Osteoblast (primary cell): Measurements from ENCODE around the gene NINL. TPM values are rescaled to one million over a fixed set of nuclear protein-coding genes. Genes with fewer than 3 reads are reported as not detected.

Source experiments
- DNase-seq: peaks from one replicate; pipeline ENCODE4 v3.0.0; 2011; ENCODE audit warnings: low spot score, mixed read lengths; ENCODE audit not compliant: insufficient read length; ENCODE audit errors: missing footprints
- H2AFZ ChIP-seq: 2 replicates; pipeline ENCODE4 v1.6.0; 2011; ENCODE audit warnings: mild to moderate bottlenecking, low read length
- H3K27ac ChIP-seq: 2 replicates; pipeline ENCODE4 v1.5.1; 2011; ENCODE audit warnings: mild to moderate bottlenecking, low read depth, low read length, moderate library complexity
- H3K27me3 ChIP-seq: 2 replicates; pipeline ENCODE4 v1.6.0; 2012; ENCODE audit warnings: mild to moderate bottlenecking, control low read depth, inconsistent platforms, low read length, moderate library complexity; ENCODE audit not compliant: insufficient read depth
- H3K36me3 ChIP-seq: 2 replicates; pipeline ENCODE4 v1.5.1; 2011; ENCODE audit warnings: mild to moderate bottlenecking, low read length, control low read depth, moderate library complexity; ENCODE audit not compliant: insufficient read depth
- H3K4me1 ChIP-seq: 2 replicates; pipeline ENCODE4 v1.5.1; 2011; ENCODE audit warnings: mild to moderate bottlenecking, low read length, control low read depth, moderate library complexity; ENCODE audit not compliant: insufficient read depth
- H3K4me2 ChIP-seq: 2 replicates; pipeline ENCODE4 v1.6.0; 2011; ENCODE audit warnings: mild to moderate bottlenecking, low read length; ENCODE audit not compliant: insufficient read depth
- H3K4me3 ChIP-seq: fragments of 200-600 bp; sonication (generic); 3 replicates; pipeline ENCODE4 v1.5.1; 2012; ENCODE audit warnings: mild to moderate bottlenecking, low read length, inconsistent platforms; ENCODE audit not compliant: insufficient read depth
- H3K79me2 ChIP-seq: 2 replicates; pipeline ENCODE4 v1.6.0; 2012; ENCODE audit warnings: mild to moderate bottlenecking, low read length, control low read depth, inconsistent platforms; ENCODE audit not compliant: insufficient read depth
- H3K9me3 ChIP-seq: 2 replicates; pipeline ENCODE4 v1.5.1; 2011; ENCODE audit warnings: low read depth, low read length, control low read depth
- H4K20me1 ChIP-seq: 2 replicates; pipeline ENCODE4 v1.6.0; 2012; ENCODE audit warnings: mild to moderate bottlenecking, low read length, control low read depth; ENCODE audit not compliant: insufficient read depth
- total RNA-seq: library from RNA; depleted of rRNA; stranded (reverse); fragments of >200 nt; gene quantifications from 2 replicates; pipeline ENCODE4 v1.2.3, GENCODE V29; 2012
- TF ChIP-seq, protein P1 (sequence below): IDR thresholded peaks from 2 replicates; pipeline ENCODE4 v1.5.1; 2011; ENCODE audit warnings: mild to moderate bottlenecking, low read depth, low read length, moderate library complexity; ENCODE audit errors: extremely low read depth

NINL gene
- total RNA-seq, 1 donor: 14.8 TPM

DNA sequence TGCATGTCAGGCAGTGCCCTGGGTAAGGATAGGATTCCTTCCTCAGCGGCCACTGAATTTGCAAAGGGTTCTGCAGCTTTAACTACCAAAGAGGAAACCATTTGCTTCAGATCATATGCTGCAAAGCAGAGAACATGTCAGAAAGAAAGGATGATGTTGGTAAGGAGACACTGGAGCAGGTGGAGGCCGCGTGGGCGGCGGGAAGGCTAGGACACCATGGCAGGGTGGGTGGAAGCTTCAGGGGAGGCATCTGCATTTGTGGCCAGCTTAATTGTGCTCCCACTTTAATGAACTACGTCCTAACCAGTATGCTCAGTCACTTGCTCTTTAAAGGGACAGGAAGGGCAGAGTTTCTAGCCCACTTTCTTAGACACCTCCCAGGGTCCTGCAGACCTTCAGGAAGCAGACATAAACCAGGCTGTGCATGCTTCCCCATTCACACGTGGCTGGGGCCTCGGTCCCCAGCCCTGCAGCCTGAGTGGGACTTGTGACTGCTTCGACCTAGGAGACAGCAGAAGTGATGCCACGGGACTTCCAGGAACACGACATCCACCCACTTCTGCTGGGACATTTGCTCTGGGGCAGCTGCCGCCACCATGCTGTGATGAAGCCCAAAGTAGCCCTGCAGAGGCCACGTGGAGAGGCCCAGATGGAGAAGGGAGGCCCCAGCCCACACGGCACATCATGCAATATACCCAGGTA lies 101.7 kb downstream of the NINL start:
- Histone ChIP-seq H3K27ac (no peak overlapping the region), H3K36me3 (peaks cover 14% of the 10 kb centered on the region), H3K4me3 (no peak overlapping the region), H3K9me3 (no peaks in the 10 kb centered on the region), H2AFZ (no peak overlapping the region), H4K20me1 (no peaks in the 10 kb centered on the region), H3K4me2 (no peak overlapping the region), H3K4me1 (no peaks in the 10 kb centered on the region), H3K27me3 (no peaks in the 10 kb centered on the region), H3K79me2 (no peaks in the 10 kb centered on the region)
- DNase-seq: peak; percentile 62
- TF ChIP-seq, protein P1, sequence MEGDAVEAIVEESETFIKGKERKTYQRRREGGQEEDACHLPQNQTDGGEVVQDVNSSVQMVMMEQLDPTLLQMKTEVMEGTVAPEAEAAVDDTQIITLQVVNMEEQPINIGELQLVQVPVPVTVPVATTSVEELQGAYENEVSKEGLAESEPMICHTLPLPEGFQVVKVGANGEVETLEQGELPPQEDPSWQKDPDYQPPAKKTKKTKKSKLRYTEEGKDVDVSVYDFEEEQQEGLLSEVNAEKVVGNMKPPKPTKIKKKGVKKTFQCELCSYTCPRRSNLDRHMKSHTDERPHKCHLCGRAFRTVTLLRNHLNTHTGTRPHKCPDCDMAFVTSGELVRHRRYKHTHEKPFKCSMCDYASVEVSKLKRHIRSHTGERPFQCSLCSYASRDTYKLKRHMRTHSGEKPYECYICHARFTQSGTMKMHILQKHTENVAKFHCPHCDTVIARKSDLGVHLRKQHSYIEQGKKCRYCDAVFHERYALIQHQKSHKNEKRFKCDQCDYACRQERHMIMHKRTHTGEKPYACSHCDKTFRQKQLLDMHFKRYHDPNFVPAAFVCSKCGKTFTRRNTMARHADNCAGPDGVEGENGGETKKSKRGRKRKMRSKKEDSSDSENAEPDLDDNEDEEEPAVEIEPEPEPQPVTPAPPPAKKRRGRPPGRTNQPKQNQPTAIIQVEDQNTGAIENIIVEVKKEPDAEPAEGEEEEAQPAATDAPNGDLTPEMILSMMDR: no peak

DNA sequence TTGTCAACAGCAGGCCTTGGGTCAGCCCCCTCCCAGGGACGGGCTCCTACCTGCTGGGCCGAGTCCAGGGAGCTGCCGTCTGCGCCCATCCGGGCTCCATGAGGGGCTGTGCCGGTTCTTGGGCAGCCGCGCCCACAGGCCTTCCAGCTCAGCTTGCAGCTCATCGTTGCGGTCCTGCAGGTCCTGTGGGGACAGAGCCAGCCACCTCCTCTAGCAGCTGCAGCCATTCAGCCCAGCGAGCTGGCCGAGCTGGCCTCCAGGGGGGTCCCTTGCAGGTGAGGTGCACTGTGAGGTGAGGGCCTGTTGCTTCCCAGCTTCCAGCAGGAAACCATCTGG lies 103.4 kb downstream of the NINL start:
- DNase-seq: no peak
- Histone ChIP-seq H2AFZ (no peak overlapping the region), H3K27me3 (no peaks in the 10 kb centered on the region), H3K9me3 (no peaks in the 10 kb centered on the region), H3K4me2 (no peak overlapping the region), H3K4me1 (no peaks in the 10 kb centered on the region), H3K27ac (no peak overlapping the region), H3K4me3 (no peak overlapping the region), H4K20me1 (no peaks in the 10 kb centered on the region), H3K36me3 (peaks cover 7% of the 10 kb centered on the region), H3K79me2 (no peaks in the 10 kb centered on the region)
- TF ChIP-seq, protein P1: no peak

DNA sequence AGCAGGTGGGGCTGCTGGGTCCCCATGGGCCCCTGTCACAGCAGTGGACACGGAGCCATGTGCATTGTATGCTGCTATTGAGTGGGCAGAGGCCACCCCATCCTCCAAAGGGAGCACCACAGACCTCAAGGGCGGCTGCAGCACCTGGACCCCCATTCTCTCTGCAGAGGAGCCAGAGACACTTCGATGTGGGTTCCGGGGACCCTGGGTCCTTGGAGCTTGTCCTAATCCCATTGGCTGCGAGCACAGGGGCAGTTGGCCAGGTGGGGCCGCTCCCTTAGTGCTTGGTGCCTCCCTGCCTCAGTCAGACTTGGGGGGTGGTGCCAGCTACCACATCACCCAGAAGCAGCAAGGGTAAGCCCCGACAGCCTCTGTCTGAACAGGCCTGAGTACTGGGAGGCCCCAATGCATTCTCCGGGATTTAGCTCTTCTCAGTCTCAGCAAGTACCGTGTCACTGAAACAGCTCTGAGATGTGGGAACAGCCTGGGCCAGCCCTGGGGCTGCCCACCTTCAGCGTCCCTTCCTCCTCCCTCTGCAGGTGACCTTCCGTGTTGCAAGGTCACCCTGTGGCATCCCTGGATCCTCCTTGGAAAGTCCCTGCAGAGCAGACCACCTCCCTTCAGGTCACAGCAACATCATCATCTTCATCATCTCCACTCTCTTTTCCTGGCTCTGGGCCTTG lies 104.0 kb downstream of the NINL start:
- TF ChIP-seq, protein P1: peak; percentile 10
- DNase-seq: peak; percentile 66
- Histone ChIP-seq H3K27me3 (no peaks in the 10 kb centered on the region), H3K4me3 (no peak overlapping the region), H3K27ac (no peak overlapping the region), H2AFZ (no peak overlapping the region), H3K79me2 (no peaks in the 10 kb centered on the region), H4K20me1 (no peaks in the 10 kb centered on the region), H3K36me3 (peaks cover 7% of the 10 kb centered on the region), H3K9me3 (no peaks in the 10 kb centered on the region), H3K4me1 (no peaks in the 10 kb centered on the region), H3K4me2 (no peak overlapping the region)

DNA sequence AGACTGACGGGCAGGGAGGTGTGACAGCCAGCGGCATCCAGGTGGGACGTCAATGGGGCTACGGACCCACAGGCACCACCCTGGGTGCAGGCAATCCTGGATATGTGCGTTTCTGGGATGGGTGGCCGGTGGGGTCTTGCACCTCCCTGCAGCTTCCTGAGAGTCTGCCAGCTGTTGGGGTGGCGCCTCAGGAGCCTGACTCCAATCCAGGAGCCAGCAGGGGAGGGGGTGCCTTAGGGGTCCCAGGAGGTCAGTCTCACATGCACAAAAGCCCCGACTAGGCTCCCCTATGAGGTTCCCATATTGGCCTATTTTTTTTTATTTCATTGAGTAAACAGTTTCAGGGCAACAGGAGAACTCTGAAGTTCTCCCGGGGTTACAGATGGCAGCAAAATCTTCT lies 104.5 kb downstream of the NINL start:
- H3K4me1 ChIP-seq: no peaks in the 10 kb centered on the region
- no peaks in the 10 kb centered on the region for H4K20me1 ChIP-seq
- H3K27ac ChIP-seq: no peak overlapping the region
- H3K79me2 ChIP-seq: no peaks in the 10 kb centered on the region
- no peaks in the 10 kb centered on the region for H3K9me3 ChIP-seq
- no peak overlapping the region for H3K4me2 ChIP-seq
- DNase-seq: peak; percentile 60
- H3K4me3 ChIP-seq: no peak overlapping the region
- no peak overlapping the region for H2AFZ ChIP-seq
- peaks cover 7% of the 10 kb centered on the region for H3K36me3 ChIP-seq
- no peaks in the 10 kb centered on the region for H3K27me3 ChIP-seq
- TF ChIP-seq, protein P1: no peak
